Effector memory CD8-positive, alpha-beta T cell (primary cell): Measurements from ENCODE around the gene ABL2.
"Not testable (repeated sequence)": the region's sequence is repeated elsewhere in the genome, so short reads cannot be mapped to it uniquely, and the experiment has no call there.

Source experiments
- ATAC-seq: fragments of 150-1000 bp; cut with Tn5 transposase; replicated peaks from 2 replicates; pipeline ENCODE4 v1.10.0; 2021; ENCODE audit warnings: mild to moderate bottlenecking, moderate library complexity
- DNase-seq, 3 experiments: peaks; one replicate each; pipeline ENCODE4 v3.0.0; 2021
- H3K27ac Mint-ChIP-seq, 2 donors: one replicate each; pipeline ENCODE4 v1.8.0; 2022; ENCODE audit warnings: mild to moderate bottlenecking in 2 of 2, mixed read lengths in 2 of 2, moderate library complexity in 2 of 2
- H3K27me3 Mint-ChIP-seq, 2 donors: one replicate each; pipeline ENCODE4 v1.8.0; 2022; ENCODE audit warnings: mixed read lengths in 2 of 2
- H3K36me3 Mint-ChIP-seq: one replicate; pipeline ENCODE4 v1.8.0; 2022; ENCODE audit warnings: mild to moderate bottlenecking, moderate library complexity, mixed read lengths; ENCODE audit not compliant: insufficient read depth
- H3K4me1 Mint-ChIP-seq, 2 donors: one replicate each; pipeline ENCODE4 v1.8.0; 2022; ENCODE audit warnings: low read depth in 2 of 2, mixed read lengths in 2 of 2
- H3K4me3 Mint-ChIP-seq, 2 donors: one replicate each; pipeline ENCODE4 v1.8.0; 2022; ENCODE audit warnings: mild to moderate bottlenecking in 2 of 2, mixed read lengths in 2 of 2, moderate library complexity in 2 of 2
- H3K9me3 Mint-ChIP-seq, 2 donors: one replicate each; pipeline ENCODE4 v1.8.0; 2022; ENCODE audit warnings: mixed read lengths in 2 of 2

ABL2 gene

DNA sequence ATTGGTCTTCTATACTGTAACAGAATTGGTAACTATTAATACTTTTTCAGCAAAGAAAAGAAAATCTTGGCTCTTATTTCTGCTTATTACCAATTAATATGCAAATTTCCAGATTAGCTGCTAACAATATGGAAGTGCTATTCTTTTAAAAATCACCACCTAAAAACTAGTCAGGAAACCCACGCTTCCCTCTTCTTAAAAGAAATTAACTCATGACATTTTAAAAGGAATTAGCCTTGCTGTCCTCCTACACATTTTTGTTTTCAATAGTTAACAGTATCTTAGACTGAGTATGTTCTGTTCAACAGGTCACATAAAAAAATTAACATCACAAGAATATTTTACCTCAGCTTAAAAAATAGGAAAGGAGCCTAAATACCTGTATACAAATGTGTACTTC, 27.3 kb downstream of the ABL2 start:
- no peaks in the 10 kb centered on the region for H3K27me3 Mint-ChIP-seq
- H3K4me3 Mint-ChIP-seq = no peak overlapping the region
- H3K4me1 Mint-ChIP-seq = peaks cover 13 to 15% of the 10 kb centered on the region in 2 donors
- no peaks in the 10 kb centered on the region for H3K36me3 Mint-ChIP-seq
- peak overlapping the region in 1 of 2 donors; percentile 8 for H3K27ac Mint-ChIP-seq
- no peak for ATAC-seq
- no peaks in the 10 kb centered on the region for H3K9me3 Mint-ChIP-seq
- no peak for DNase-seq

DNA sequence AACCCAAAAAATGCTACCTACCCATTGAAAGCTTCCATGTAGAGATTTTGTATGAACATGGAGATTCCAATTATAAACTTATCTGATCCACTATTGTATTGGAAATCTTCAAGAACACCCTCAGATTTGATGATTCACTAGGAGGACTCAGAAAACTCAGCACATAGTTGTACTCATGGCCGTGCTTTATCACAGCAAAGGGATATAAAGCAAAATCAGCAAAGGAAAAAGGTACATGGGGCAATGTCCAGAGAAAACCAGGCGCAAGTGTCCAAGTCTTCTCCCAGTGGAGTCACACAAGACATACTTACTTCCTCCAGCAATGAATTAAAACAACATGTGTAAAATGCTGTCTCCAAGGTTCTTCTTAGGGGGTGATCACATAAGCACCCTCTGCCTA, 28.9 kb downstream of the ABL2 start:
- Mint-ChIP-seq H3K9me3 (no peaks in the 10 kb centered on the region), H3K4me3 (no peak overlapping the region), H3K27ac (no peak overlapping the region), H3K4me1 (peaks cover 8 to 13% of the 10 kb centered on the region in 2 donors), H3K27me3 (no peaks in the 10 kb centered on the region), H3K36me3 (no peaks in the 10 kb centered on the region)
- no peak for DNase-seq
- ATAC-seq = no peak

GRCh38 chr1:179197690-179198297, 31.7 kb downstream of the ABL2 start:
- ATAC-seq = no peak
- Mint-ChIP-seq H3K4me3 (no peak overlapping the region), H3K27ac (no peak overlapping the region), H3K36me3 (no peaks in the 10 kb centered on the region), H3K27me3 (no peaks in the 10 kb centered on the region), H3K9me3 (no peaks in the 10 kb centered on the region), H3K4me1 (peaks cover 2 to 13% of the 10 kb centered on the region in 2 donors)
- no peak for DNase-seq

DNA sequence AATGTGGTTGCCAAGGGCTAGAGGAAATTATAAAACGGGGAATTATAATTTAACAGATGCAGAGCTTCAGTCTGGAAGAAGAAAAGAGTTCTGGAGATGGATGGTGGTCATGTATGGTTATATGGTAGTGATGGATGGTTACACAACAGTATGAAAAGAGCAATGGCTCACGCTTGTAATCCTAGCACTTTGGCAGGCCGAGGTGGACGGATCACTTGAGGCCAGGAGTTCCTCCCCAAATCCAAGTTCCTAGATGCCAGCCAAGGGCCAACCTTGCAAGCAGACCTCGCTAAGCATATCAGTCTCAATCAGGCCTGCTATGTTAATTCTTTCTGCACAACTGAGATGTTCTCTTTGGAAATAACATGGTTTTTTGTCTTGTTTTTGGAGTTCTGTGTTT, 33.6 kb downstream of the ABL2 start:
- H3K9me3 Mint-ChIP-seq, H3K27ac Mint-ChIP-seq, ATAC-seq, DNase-seq, H3K36me3 Mint-ChIP-seq, H3K4me3 Mint-ChIP-seq, H3K27me3 Mint-ChIP-seq: not testable (repeated sequence)
- peaks cover 0 to 13% of the 10 kb centered on the region in 2 donors for H3K4me1 Mint-ChIP-seq

- Mint-ChIP-seq H3K4me3 (no peak overlapping the region), H3K4me1 (peaks cover 0 to 9% of the 10 kb centered on the region in 2 donors), H3K27ac (no peak overlapping the region), H3K9me3 (no peaks in the 10 kb centered on the region), H3K27me3 (no peaks in the 10 kb centered on the region), H3K36me3 (no peaks in the 10 kb centered on the region)
- ATAC-seq = no peak
- DNase-seq = no peak
Observed at GRCh38 chr1:179195376-179195775, 34.1 kb downstream of the ABL2 start.

- peaks cover 0 to 4% of the 10 kb centered on the region in 2 donors for H3K4me1 Mint-ChIP-seq
- no peak overlapping the region for H3K27ac Mint-ChIP-seq
- no peaks in the 10 kb centered on the region for H3K36me3 Mint-ChIP-seq
- no peak for ATAC-seq
- no peaks in the 10 kb centered on the region for H3K9me3 Mint-ChIP-seq
- H3K27me3 Mint-ChIP-seq = no peaks in the 10 kb centered on the region
- DNase-seq = no peak
- H3K4me3 Mint-ChIP-seq = no peak overlapping the region
Observed at GRCh38 chr1:179194068-179194537, 35.4 kb downstream of the ABL2 start.

DNA sequence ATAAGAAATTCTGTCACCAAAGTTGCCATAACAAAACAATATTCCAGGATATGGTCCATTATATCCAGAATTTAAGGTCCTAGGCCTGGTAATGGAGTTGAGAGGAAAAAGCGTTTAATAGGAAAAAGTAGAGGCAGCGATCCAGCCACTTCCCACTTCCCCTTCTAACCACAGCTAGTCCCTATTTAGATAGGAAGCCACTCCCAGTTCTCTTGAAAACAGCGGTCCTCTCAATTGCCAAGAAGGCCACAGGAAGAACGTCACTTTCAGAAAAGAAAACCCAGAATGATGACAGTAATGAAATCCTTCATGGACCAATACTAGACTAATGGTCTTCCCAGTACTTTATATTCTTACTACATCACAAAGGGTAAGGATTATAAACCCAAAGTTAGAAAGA, 38.6 kb downstream of the ABL2 start:
- Mint-ChIP-seq H3K9me3 (no peaks in the 10 kb centered on the region), H3K4me3 (no peak overlapping the region), H3K4me1 (peaks cover 0 to 7% of the 10 kb centered on the region in 2 donors), H3K36me3 (no peaks in the 10 kb centered on the region), H3K27ac (no peak overlapping the region), H3K27me3 (no peaks in the 10 kb centered on the region)
- DNase-seq (no peak), ATAC-seq (no peak)

GRCh38 chr1:179187735-179188471, 41.6 kb downstream of the ABL2 start:
- no peaks in the 10 kb centered on the region for H3K27me3 Mint-ChIP-seq
- no peaks in the 10 kb centered on the region for H3K36me3 Mint-ChIP-seq
- H3K4me1 Mint-ChIP-seq = peaks cover 0 to 10% of the 10 kb centered on the region in 2 donors
- DNase-seq = no peak
- no peak overlapping the region for H3K4me3 Mint-ChIP-seq
- no peaks in the 10 kb centered on the region for H3K9me3 Mint-ChIP-seq
- H3K27ac Mint-ChIP-seq = peak overlapping the region in 1 of 2 donors; percentile 9
- ATAC-seq = no peak

GRCh38 chr1:179187043-179187442, 42.4 kb downstream of the ABL2 start:
- peaks cover 0 to 12% of the 10 kb centered on the region in 2 donors for H3K4me1 Mint-ChIP-seq
- H3K9me3 Mint-ChIP-seq = no peaks in the 10 kb centered on the region
- H3K4me3 Mint-ChIP-seq = no peak overlapping the region
- no peaks in the 10 kb centered on the region for H3K36me3 Mint-ChIP-seq
- DNase-seq = no peak
- no peak overlapping the region for H3K27ac Mint-ChIP-seq
- no peaks in the 10 kb centered on the region for H3K27me3 Mint-ChIP-seq
- ATAC-seq = no peak

GRCh38 chr1:179184403-179184802, 45.1 kb downstream of the ABL2 start:
- DNase-seq (no peak), ATAC-seq (no peak)
- no peaks in the 10 kb centered on the region for H3K27me3 Mint-ChIP-seq
- H3K9me3 Mint-ChIP-seq = no peaks in the 10 kb centered on the region
- no peak overlapping the region for H3K27ac Mint-ChIP-seq
- H3K4me3 Mint-ChIP-seq = no peak overlapping the region
- peaks cover 0 to 22% of the 10 kb centered on the region in 2 donors for H3K4me1 Mint-ChIP-seq
- H3K36me3 Mint-ChIP-seq = no peaks in the 10 kb centered on the region

- H3K4me3 Mint-ChIP-seq = no peak overlapping the region
- peaks cover 0 to 22% of the 10 kb centered on the region in 2 donors for H3K4me1 Mint-ChIP-seq
- DNase-seq = no peak
- no peaks in the 10 kb centered on the region for H3K27me3 Mint-ChIP-seq
- no peak overlapping the region for H3K27ac Mint-ChIP-seq
- H3K36me3 Mint-ChIP-seq = no peaks in the 10 kb centered on the region
- no peak for ATAC-seq
- no peaks in the 10 kb centered on the region for H3K9me3 Mint-ChIP-seq
Observed at GRCh38 chr1:179183857-179184256, 45.6 kb downstream of the ABL2 start.

- Mint-ChIP-seq H3K27me3 (no peaks in the 10 kb centered on the region), H3K36me3 (no peaks in the 10 kb centered on the region), H3K27ac (no peak overlapping the region), H3K4me3 (no peak overlapping the region), H3K9me3 (no peaks in the 10 kb centered on the region), H3K4me1 (peaks cover 0 to 12% of the 10 kb centered on the region in 2 donors)
- ATAC-seq = no peak
- no peak for DNase-seq
Observed at GRCh38 chr1:179178950-179179349, 50.5 kb downstream of the ABL2 start.

DNA sequence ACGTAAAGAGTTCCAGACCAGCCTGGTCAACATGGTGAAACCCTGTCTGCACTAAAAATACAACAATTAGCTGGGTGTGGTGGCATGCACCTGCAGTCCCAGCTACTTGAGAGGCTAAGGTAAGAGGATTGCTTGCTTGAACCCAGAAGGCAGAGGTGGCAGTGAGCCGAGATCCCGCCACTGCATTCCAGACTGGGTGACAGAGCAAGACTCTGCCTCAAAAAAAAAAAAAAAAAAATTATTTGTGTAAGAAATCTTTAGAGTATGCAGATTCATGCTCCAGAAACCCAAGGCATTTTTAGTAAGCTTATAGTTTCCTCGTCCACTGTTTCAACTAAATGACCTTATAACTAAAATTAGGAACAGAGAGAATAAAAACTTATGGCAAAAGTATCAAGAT, 51.3 kb downstream of the ABL2 start:
- no peak for DNase-seq
- Mint-ChIP-seq H3K27me3 (no peaks in the 10 kb centered on the region), H3K36me3 (no peaks in the 10 kb centered on the region), H3K4me3 (no peak overlapping the region), H3K4me1 (peaks cover 0 to 12% of the 10 kb centered on the region in 2 donors), H3K9me3 (no peaks in the 10 kb centered on the region), H3K27ac (no peak overlapping the region)
- no peak for ATAC-seq

GRCh38 chr1:179177615-179178014, 51.9 kb downstream of the ABL2 start:
- H3K9me3 Mint-ChIP-seq = no peaks in the 10 kb centered on the region
- H3K27me3 Mint-ChIP-seq = no peaks in the 10 kb centered on the region
- peaks cover 0 to 12% of the 10 kb centered on the region in 2 donors for H3K4me1 Mint-ChIP-seq
- H3K27ac Mint-ChIP-seq = no peak overlapping the region
- DNase-seq (no peak), ATAC-seq (no peak)
- no peaks in the 10 kb centered on the region for H3K36me3 Mint-ChIP-seq
- H3K4me3 Mint-ChIP-seq = no peak overlapping the region
